HG03095 (cell line): ENCODE data around the gene SPARC.
"Not testable (repeated sequence)": the region's sequence is repeated elsewhere in the genome, so short reads cannot be mapped to it uniquely, and the experiment has no call there.

Source experiments
- ATAC-seq: cut with Tn5 transposase; IDR thresholded peaks from one replicate; pipeline ENCODE4 v1.9.1; 2021; ENCODE audit warnings: moderate library complexity; ENCODE audit not compliant: unreplicated experiment

SPARC gene

GRCh38 chr5:151686674-151687407 lies at the start of gene SPARC:
SPARC (minus strand) TSS chr5:151686915; CDS start chr5:151676188, 10,727 bp downstream.
- ATAC-seq, result peak; percentile 71

- no peak for ATAC-seq
These were observed 48.9 kb upstream of the SPARC start for GRCh38 chr5:151735646-151736045.

- no peak for ATAC-seq
These were observed 47.3 kb upstream of the SPARC start for GRCh38 chr5:151734064-151734408.

GRCh38 chr5:151733358-151734063 lies 46.8 kb upstream of the SPARC start:
- no peak for ATAC-seq

- no peak for ATAC-seq
These were observed 43.7 kb upstream of the SPARC start for GRCh38 chr5:151730381-151730780.

GRCh38 chr5:151729597-151729996 lies 42.9 kb upstream of the SPARC start:
- not testable (repeated sequence) for ATAC-seq

- no peak for ATAC-seq
These were observed 37.6 kb upstream of the SPARC start for GRCh38 chr5:151724360-151724759.

- ATAC-seq, result no peak
These were observed 35.8 kb upstream of the SPARC start for GRCh38 chr5:151722546-151722945.

- no peak for ATAC-seq
These were observed 35.2 kb upstream of the SPARC start for GRCh38 chr5:151721812-151722391.

- ATAC-seq, result peak; percentile 83
These were observed 34.5 kb upstream of the SPARC start for GRCh38 chr5:151721087-151721646.

GRCh38 chr5:151720215-151720614 lies 33.5 kb upstream of the SPARC start:
- no peak for ATAC-seq

GRCh38 chr5:151719228-151720000 lies 32.7 kb upstream of the SPARC start:
- no peak for ATAC-seq

- ATAC-seq, result no peak
These were observed 31.9 kb upstream of the SPARC start for GRCh38 chr5:151718646-151719045.

GRCh38 chr5:151718153-151718552 lies 31.4 kb upstream of the SPARC start:
- no peak for ATAC-seq

GRCh38 chr5:151717416-151717815 lies 30.7 kb upstream of the SPARC start:
- no peak for ATAC-seq

GRCh38 chr5:151709109-151709735 lies 22.5 kb upstream of the SPARC start:
- ATAC-seq, result no peak

GRCh38 chr5:151708126-151708525 lies 21.4 kb upstream of the SPARC start:
- no peak for ATAC-seq

GRCh38 chr5:151707567-151707966 lies 20.9 kb upstream of the SPARC start:
- ATAC-seq, result no peak

GRCh38 chr5:151706906-151707305 lies 20.2 kb upstream of the SPARC start:
- ATAC-seq, result no peak

- ATAC-seq, result no peak
These were observed 17.1 kb upstream of the SPARC start for GRCh38 chr5:151703780-151704179.

GRCh38 chr5:151703227-151703626 lies 16.5 kb upstream of the SPARC start:
- peak; percentile 73 for ATAC-seq
